ENCODE measurements around the gene CCL21. TPM values are rescaled to one million over a fixed set of nuclear protein-coding genes. Genes with fewer than 3 reads are reported as not detected.
"Not testable (repeated sequence)": the region's sequence is repeated elsewhere in the genome, so short reads cannot be mapped to it uniquely, and the experiment has no call there.

Gene CCL21, protein sequence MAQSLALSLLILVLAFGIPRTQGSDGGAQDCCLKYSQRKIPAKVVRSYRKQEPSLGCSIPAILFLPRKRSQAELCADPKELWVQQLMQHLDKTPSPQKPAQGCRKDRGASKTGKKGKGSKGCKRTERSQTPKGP
- total RNA-seq, result 100 to 1,000 TPM in 2 of 4 donors, 10 to 100 TPM in 2; 53.6 to 271 (median 119) TPM

- no peak for DNase-seq (ENCODE audit: extremely low spot score)
- 88% methylated on average over 2 of the region's 2 CpGs for WGBS
These were observed at the start of gene CCL21 for GRCh38 chr9:34710023-34710422. Gene CCL21 (minus strand): TSS chr9:34710136. CDS start chr9:34710066, 70 bp downstream.

DNA sequence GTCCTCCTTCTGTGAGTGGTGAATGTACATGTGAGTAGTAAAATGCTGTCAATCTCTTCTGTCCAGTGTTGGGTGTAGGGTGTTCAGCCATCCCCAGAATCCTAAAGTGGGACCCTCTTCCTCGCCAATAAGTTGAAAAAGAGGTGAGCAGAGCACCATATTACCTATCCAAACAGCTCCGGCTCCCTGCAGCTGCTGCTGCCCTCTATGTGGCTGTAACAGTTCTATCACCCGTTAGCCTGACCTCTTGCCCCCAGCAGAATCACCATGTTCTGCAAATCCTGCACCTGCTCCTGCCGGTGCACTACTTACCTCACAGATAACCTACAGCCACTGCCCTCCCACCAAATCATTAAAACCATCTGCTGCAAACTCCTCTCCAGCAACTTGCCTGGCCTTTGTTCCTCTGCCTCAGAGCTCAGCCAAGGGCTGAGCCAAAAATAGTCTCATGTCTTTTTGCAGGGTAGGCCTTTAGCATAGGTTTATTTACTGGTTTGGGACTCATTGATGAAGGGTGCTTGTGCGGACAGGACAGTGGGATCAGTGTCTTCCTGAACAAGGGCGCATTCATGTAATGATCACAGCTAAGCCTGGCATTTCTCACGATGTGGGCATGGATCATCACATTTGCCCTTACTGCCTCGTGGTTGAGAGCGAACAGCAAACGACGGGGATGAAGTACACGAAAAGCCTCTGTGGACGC lies 49.6 kb upstream of the CCL21 start:
- peaks cover 0 to 14% (median 0%) of the 10 kb centered on the region in 4 donors for H3K27me3 ChIP-seq
- H3K4me1 ChIP-seq, result no peaks in the 10 kb centered on the region
- no peaks in the 10 kb centered on the region for H3K9me3 ChIP-seq
- H3K27ac ChIP-seq (replicated peaks in 1 of 4), result no peak overlapping the region
- WGBS, result 74% methylated on average over 12 of the region's 13 CpGs
- H3K4me3 ChIP-seq, result no peak overlapping the region
- TF ChIP-seq POLR2A (IDR thresholded peaks at IDR 0.05; ENCODE audit: low read depth) (no peak), EP300 (IDR thresholded peaks at IDR 0.05) (no peak), POLR2AphosphoS5 (IDR thresholded peaks at IDR 0.05) (no peak), CTCF (IDR thresholded peaks at IDR 0.05) (no peak)
- no peak for DNase-seq (ENCODE audit: extremely low spot score)
- intact Hi-C loops (cut with DNase I), result no loop called here
- no peaks in the 10 kb centered on the region for H3K36me3 ChIP-seq

More at GRCh38 chr9:34710023-34710422, at the start of gene CCL21:
- Histone ChIP-seq H3K9me3 (no peaks in the 10 kb centered on the region), H3K4me3 (no peak within 1 kb of the TSS), H3K27me3 (no peaks in the 10 kb centered on the region), H3K36me3 (no peaks in the 10 kb centered on the region), H3K27ac (replicated peaks in 1 of 4) (no peak within 1 kb of the TSS), H3K4me1 (peaks cover 0 to 10% (median 7%) of the 10 kb centered on the region in 4 donors)
- TF ChIP-seq CTCF (IDR thresholded peaks at IDR 0.05) (no peak), POLR2A (IDR thresholded peaks at IDR 0.05; ENCODE audit: low read depth) (no peak), EP300 (IDR thresholded peaks at IDR 0.05) (no peak), POLR2AphosphoS5 (IDR thresholded peaks at IDR 0.05) (no peak)
- intact Hi-C loops (cut with DNase I), result no loop called here

GRCh38 chr9:34750320-34750719 lies 40.4 kb upstream of the CCL21 start:
- WGBS, result 50% methylated on average over 2 of the region's 2 CpGs
- not testable (repeated sequence) for H3K4me3 ChIP-seq

DNA sequence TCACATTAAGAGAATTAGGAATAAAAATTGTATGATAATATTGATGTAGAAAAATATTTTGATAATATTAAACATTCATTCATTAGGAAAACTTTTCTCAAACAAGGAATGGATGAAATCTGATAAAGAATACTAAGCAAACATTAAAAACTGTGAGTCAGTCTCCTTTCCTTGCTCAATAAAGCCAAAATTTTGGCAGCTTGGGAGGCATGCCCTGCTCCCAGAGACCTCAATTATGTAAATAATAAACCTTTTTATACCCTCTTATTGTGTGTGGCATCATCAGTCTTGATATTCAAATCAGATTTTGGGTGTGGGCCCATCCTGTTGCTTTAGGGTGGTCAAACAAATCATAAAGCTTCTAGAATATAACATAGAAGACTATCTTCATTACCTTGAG lies 36.6 kb upstream of the CCL21 start:
- Histone ChIP-seq H3K27ac (replicated peaks in 1 of 4) (no peak overlapping the region), H3K4me3 (no peak overlapping the region), H3K4me1 (peaks cover 0 to 8% (median 4%) of the 10 kb centered on the region in 4 donors), H3K9me3 (no peaks in the 10 kb centered on the region), H3K36me3 (no peaks in the 10 kb centered on the region), H3K27me3 (peaks cover 0 to 3% (median 0%) of the 10 kb centered on the region in 4 donors)
- no peak for DNase-seq (ENCODE audit: extremely low spot score)
- TF ChIP-seq CTCF (IDR thresholded peaks at IDR 0.05) (no peak), POLR2AphosphoS5 (IDR thresholded peaks at IDR 0.05) (no peak), EP300 (IDR thresholded peaks at IDR 0.05) (no peak), POLR2A (IDR thresholded peaks at IDR 0.05; ENCODE audit: low read depth) (no peak)
- intact Hi-C loops (cut with DNase I), result no loop called here

More at GRCh38 chr9:34750320-34750719, 40.4 kb upstream of the CCL21 start:
- DNase-seq (ENCODE audit: extremely low spot score); H3K27ac ChIP-seq (replicated peaks in 1 of 4); intact Hi-C loops (cut with DNase I); H3K36me3 ChIP-seq; H3K9me3 ChIP-seq; H3K4me1 ChIP-seq; H3K27me3 ChIP-seq: not testable (repeated sequence)

DNA sequence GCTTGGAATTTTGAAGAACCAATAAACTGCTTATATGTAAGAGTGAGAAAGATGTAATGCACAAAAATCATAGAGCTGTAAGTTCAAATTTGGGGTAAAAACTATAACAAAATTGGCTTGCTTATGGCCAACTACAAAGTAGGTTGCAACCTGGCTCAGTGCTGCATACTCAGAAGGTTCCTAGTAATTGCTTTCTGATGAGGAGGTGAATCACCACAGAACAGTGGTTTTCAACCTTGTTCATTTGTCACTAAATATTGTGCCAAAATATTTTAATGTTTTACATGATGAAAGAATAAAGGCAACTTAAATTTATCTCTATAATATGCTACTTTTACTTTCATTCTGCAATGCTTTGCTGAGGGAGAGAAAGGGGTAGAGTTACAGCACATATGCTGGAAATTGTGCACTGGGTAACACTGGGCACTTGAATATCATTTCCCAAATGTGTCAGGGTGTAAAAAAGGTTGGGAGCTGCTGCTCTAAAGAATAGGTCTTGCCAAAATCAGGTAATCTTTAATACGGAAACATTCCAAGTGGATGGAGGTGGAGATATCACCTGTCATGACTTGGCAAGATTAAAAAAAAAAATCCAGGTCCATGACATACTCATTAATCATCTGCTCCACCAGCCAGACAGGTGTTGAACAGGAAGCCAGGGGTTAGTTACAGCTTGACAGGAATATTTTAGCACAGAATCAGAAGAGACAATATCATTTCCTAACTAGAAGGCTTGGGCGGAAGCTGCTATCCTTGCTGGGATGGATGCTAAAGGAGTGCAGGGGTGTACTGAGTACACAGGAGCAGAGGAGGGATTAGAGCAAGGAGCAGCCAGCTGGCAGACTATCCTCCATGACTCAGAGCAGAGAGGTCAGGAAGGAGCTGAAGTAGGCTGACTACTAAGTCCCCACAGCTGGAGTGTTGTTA lies 34.6 kb upstream of the CCL21 start:
- H3K27ac ChIP-seq (replicated peaks in 1 of 4), result no peak overlapping the region
- H3K4me1 ChIP-seq, result peaks cover 0 to 8% (median 4%) of the 10 kb centered on the region in 4 donors
- no peaks in the 10 kb centered on the region for H3K36me3 ChIP-seq
- WGBS, result 41% methylated on average over 2 of the region's 2 CpGs
- no peaks in the 10 kb centered on the region for H3K9me3 ChIP-seq
- no peak for DNase-seq (ENCODE audit: extremely low spot score)
- intact Hi-C loops (cut with DNase I), result no loop called here
- H3K4me3 ChIP-seq, result no peak overlapping the region
- TF ChIP-seq POLR2AphosphoS5 (IDR thresholded peaks at IDR 0.05) (peak in 1 of 2 donors; percentile 26), POLR2A (IDR thresholded peaks at IDR 0.05; ENCODE audit: low read depth) (no peak)
- H3K27me3 ChIP-seq, result no peaks in the 10 kb centered on the region
